ENCODE measurements around the gene UGT1A7.

The UGT1A7 gene

DNA sequence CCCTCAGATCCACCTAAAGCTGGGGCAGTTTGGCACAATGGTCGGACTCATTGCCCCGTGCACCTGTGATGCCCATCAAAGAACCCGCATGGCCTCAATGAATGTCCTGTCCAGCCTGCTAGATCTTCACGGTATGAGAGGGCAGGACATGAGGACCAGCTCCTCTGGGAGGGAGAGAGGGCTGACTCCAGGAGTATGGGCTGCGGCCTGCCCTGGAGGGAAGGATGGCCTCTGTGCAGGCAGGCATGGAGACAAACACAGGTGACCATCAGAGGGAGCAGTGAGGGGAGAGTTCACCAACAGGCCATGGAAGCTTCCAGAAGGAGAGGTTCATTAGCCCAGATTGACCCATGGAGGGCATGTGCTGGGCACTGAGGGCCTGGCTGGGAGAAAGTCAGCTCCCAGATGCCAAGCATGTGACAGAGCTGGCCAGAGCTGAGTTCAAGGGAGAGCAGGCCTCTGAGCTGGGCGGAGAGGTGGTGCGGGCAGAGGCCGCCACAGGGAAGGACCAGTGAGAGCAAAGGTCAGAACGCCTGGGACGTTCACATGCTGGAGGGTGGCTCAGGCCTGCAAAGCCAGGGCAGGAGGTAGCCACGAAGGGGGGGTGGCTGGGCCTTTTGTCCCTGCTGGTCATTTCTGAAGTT, 136.4 kb downstream of the UGT1A7 start:
- no peak for DNase-seq (ENCODE audit: low spot score)

DNA sequence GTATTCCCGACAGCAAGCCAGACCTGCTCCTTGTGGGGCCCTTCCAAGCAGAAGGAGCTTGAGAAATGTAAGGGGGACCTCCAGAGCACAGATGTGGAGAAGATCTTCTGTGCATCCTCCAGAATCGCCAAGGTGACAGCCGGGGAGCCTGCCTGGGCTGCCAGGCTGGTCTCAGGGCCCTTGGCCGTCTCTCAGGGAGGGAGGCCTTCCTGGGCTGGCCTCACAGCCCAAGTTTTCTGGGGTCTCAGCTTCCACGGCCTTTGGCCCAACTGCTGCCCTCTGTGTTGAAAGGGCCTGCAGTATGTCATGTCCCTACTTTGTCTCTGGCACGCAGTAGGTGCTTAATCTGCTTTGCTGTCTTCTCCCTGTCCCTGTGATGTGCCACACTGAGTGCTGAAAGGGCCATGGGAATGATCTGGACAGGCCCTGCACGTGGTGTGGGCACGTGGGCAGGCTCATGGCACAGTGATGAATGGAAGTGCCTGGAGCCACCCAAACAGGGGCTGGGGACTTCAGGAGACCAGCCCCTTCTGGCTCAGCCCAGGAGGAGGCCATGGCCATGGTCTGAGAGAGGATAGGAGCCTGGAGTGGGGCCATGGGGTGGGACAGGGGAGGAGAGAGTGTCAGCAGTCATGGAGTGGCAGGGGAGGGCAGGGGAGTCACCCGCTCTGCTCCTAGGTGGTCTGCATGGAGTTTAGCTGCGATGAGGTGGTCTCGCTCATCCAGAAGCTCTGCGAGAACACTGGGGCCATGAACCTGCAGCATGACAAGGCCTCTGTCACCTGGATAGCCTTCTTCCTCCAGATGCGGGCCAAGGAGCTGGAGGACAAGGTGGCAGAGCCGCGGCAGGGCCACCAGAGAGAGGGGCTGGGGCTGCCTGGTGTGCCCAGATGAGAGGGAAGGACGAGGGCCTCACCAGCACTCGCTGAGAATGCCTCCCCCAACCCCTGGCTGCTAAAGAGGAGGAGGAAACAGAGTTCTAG, 137.2 kb downstream of the UGT1A7 start:
- no peak for DNase-seq (ENCODE audit: low spot score)

DNA sequence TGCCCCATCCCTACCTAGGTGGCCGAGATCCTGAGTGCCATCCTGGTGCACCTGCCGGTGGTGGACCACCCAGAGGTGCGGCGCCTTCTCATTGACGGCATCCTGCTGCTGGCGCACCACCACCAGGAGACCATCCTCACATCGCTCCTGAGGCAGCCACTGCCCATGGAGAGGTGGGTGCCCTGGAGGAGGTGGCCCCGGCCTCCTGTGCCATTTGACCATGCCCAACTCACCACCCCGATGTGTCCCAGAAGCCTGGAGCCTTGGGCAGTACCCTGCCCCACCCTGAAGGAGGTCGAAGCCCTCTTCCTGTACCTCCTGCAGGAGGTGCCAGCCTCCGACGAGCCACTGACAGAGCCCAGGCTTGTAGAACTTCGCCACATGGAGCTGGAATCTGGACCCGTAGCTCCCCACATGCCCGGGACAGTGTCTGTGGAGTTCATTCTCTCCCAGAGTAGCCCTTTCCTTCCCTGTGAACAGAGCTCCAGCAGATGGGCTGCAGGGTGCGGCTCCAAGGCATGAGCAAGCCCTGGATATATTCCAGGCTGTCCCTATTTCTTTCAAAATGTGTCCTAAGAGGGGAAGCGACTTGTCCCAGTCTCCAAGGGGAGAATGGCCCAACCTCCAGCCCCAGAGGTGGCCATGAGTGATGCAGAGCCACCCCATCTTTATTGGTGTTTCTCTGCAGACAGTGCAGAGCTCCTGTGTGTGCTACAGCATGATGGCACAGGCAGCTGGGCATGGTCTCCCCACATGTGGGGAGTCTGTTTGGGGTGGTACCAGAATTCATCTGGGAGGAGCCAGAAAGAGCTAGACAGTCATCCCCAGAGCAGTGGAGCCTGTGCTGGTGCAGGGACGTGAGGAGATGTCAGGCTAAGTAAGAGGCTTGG, 138.4 kb downstream of the UGT1A7 start:
- no peak for DNase-seq (ENCODE audit: low spot score)

DNA sequence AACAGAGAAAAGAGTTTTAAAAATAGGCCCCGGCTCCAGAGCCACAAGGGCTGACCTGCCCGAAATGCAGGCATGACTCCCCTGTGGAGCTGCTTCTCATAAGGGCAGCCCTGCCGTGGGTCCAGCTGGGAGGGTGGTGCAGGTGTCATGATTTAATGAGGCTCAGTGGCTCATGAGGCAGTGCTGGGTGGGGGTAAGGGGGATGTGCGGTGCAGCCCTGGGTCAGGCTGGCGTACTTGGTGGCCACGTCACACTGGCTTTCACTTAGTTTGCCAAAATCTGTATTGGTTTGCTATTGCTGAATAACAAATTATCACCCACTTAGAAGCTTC, 139.0 kb downstream of the UGT1A7 start:
- DNase-seq (ENCODE audit: low spot score), result no peak

DNA sequence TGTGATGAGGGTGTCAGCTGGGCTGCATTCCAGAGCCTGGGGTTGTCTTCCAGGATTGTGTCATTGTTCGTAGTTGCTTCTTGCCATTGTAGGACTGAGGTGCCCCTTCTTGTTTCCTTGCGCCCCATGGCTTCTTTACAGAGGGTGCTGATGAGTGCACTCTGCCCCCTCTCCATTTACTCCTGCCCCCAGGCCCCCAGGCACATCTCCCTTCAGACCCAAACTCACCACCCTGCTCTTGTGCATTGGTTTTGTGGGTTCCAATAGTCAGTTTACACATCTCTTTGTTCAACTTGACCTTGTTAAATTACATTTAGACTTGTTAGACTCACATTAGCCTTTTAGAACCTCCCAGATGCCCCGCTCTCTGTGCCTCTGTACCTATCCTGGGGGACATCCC, 139.5 kb downstream of the UGT1A7 start:
- no peak for DNase-seq (ENCODE audit: low spot score)

DNA sequence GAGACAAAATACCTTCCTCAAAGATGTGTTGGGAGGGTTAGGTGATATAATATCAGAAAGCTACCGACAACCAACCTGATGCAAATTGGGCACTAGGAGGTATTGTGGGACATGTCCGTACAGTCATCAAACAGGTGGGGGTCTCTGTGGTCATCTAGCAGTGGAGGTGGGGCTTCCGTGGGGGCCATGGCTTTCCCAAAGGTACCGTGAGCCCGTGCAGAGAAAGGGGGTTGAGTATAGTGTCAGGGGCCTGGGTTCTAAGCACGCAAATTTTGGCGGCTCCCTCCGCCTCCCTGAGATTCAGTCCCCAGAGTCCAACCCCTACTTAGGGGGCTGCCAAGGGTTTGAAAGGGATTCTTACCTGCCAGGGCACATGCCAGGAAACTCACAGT, 140.0 kb downstream of the UGT1A7 start:
- DNase-seq (ENCODE audit: low spot score), result no peak

GRCh38 chr2:233822101-233822771, 140.5 kb downstream of the UGT1A7 start:
- no peak for DNase-seq (ENCODE audit: low spot score)
